ENCODE measurements around the gene YLPM1.

The YLPM1 gene

DNA sequence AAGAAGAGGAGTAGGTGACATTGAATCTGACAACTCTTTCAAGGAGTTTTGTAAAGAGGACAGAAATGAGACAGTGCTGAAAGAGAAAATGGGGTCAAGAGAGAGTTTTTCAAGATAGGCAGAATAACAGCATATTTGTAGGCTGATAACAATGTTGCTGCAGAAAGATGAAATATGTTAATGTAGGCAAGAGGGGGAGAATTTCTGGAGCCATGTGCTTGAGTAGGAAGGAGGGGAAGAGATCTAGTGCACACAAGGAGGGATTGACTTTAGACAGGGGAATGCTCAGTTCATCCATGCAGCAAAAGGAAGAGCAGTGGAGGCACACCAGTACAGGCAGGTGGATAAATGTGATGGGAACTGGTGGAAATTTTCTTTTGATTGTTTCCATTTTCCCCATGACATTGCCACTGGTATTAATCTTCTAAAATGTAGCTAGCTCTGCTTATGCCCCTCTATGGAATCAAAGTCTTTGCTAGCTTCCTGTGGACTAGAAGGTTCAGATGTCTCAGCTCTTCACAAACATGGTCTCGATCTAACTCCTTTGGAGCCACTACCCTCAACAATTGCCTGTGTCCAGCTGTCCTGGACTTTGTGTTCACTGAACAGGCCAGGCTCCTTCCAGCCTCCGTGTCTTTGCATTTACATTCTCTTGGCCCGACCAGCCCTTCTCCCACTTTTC is 103.7 kb downstream of the YLPM1 start:
- TF ChIP-seq, protein P1, sequence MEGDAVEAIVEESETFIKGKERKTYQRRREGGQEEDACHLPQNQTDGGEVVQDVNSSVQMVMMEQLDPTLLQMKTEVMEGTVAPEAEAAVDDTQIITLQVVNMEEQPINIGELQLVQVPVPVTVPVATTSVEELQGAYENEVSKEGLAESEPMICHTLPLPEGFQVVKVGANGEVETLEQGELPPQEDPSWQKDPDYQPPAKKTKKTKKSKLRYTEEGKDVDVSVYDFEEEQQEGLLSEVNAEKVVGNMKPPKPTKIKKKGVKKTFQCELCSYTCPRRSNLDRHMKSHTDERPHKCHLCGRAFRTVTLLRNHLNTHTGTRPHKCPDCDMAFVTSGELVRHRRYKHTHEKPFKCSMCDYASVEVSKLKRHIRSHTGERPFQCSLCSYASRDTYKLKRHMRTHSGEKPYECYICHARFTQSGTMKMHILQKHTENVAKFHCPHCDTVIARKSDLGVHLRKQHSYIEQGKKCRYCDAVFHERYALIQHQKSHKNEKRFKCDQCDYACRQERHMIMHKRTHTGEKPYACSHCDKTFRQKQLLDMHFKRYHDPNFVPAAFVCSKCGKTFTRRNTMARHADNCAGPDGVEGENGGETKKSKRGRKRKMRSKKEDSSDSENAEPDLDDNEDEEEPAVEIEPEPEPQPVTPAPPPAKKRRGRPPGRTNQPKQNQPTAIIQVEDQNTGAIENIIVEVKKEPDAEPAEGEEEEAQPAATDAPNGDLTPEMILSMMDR (IDR thresholded peaks at IDR 0.05; ENCODE audit: insufficient read depth, low read depth, low read length, missing control alignments): no peak
- H3K4me3 ChIP-seq (ENCODE audit: low read length): no peak overlapping the region
- DNase-seq (ENCODE audit: low read depth): no peak

DNA sequence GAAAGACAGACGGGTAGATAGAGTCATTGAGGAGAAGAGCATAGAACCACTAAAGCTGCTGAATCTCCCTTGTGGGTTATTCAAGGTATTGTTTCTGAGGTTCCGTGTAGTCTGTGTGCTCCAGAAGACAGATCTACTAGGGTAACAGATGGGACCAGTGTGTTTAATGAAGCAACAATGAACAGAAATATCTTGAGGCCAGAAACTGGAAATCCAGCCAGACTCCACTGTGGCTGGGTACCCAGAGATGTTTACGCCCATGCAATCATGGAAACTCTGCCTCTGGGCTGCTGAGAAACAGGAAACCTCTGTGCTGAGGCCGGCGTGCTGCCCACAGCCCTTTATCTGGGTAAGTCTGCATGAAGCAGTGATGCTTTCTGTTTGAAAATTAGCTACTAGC is 104.6 kb downstream of the YLPM1 start:
- H3K4me3 ChIP-seq (ENCODE audit: low read length): no peak overlapping the region
- no peak for DNase-seq (ENCODE audit: low read depth)
- TF ChIP-seq, protein P1 (IDR thresholded peaks at IDR 0.05; ENCODE audit: insufficient read depth, low read depth, low read length, missing control alignments): no peak

DNA sequence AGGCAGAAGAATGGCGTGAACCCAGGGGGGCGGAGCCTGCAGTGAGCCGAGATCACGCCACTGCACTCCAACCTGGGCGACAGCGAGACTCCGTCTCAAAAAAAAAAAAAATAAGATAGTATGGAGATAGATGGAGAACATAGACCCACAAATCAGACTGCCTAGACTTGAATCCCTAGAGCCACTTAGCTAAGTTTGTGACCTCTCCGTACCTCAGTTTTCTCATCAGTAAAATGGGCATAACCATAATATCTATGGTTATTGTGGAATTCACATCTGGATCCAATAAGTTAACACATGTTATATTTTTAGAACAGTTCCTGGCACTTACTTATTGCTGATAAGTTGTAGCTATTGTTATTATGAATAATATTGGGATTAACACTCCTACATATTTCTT is 105.6 kb downstream of the YLPM1 start:
- no peak overlapping the region for H3K4me3 ChIP-seq (ENCODE audit: low read length)
- TF ChIP-seq, protein P1 (IDR thresholded peaks at IDR 0.05; ENCODE audit: insufficient read depth, low read depth, low read length, missing control alignments): no peak
- no peak for DNase-seq (ENCODE audit: low read depth)

DNA sequence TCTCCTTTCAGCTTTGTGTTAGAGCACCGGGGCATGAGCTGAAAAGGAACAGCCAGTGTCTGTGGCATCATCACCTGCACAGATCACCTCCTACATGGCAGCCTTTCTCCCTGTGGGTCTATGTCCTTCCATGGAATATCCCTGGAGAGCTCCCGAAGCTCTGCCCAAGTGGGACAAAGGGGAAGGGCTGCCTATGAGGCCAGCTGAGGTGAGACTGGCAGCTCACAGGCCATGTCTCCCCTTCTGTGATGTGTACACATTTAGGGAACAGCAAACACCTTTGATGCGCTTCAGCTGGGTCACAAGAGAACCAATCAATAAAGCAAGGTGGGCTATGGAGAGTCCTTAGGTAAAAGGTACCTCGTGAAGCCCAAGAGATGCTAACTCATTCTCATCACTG is 108.7 kb downstream of the YLPM1 start:
- TF ChIP-seq, protein P1 (IDR thresholded peaks at IDR 0.05; ENCODE audit: insufficient read depth, low read depth, low read length, missing control alignments): no peak

DNA sequence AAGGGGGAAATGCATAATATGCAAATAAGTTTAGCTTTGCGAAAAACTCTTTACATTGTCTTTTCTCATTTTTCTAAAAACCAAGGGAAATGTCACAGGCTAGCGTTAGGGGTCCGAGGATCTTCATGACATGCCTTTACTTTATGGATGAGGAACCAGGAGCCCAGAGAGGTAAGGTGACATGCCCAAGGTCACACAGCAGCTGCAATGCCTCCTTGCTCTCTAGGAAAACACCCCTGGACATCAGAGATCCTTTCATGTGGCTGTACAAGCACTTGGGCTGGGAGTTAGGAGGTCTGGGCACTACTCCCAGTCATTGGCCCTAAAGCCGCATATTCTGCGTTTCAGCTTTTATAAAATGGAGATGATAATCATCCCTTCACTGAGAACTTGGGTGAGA is 112.1 kb downstream of the YLPM1 start:
- no peak for DNase-seq (ENCODE audit: low read depth)
- no peak overlapping the region for H3K4me3 ChIP-seq (ENCODE audit: low read length)
- TF ChIP-seq, protein P1 (IDR thresholded peaks at IDR 0.05; ENCODE audit: insufficient read depth, low read depth, low read length, missing control alignments): no peak

More for the DNA sequence above, 108.7 kb downstream of the YLPM1 start:
- H3K4me3 ChIP-seq (ENCODE audit: low read length): no peak overlapping the region
- no peak for DNase-seq (ENCODE audit: low read depth)

DNA sequence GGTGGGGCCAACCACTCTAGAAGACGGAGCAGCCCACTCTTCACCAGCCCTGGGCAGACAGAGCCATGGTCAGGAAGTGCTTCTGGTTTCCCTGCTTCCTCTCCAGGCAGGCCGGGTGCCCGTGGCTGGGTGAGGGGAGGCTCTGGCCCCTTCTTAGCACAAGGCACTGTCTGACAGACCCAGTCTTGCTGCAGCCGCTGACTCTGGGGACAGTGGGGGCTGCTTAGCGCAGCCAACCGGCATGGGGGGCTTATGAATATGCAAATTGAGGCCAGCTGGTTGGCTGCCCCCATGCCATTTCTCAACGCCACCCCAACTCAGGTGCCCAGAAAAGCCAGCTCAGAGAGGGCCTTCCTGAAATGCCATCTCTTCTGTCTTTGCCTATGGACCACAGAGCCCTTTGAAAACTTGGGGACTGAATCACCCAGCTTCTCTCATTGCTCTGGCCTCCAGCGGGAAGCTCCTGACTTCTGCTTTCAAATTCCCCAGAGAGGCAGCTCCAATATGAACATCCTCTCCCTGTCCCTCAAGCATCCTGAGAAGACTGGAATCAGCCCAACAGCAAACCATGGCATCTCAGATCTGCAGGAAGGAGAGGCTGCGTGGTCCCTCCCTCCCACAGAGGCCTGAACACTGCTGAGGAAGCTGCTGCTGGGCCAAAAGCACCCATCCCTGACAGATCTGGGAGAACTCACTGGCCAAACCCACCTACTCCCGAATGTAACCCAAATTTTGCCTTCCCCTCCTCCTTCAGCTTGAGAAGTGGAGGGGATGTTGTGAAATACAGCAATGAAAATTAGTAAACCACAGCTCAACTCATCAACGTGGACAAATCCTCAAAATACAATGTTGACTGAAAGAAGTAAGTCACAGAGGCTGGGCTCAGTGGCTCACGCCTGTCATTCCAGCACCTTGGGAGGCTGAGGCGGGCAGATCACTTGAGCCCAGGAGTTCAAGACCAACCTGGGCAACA is 113.1 kb downstream of the YLPM1 start, which contains the start of gene PROX2:
Gene PROX2, minus strand, starts transcription at position 205 of the 973 bp plus-strand sequence. CDS start 12,311 bp downstream, outside the sequence.
- TF ChIP-seq, protein P1 (IDR thresholded peaks at IDR 0.05; ENCODE audit: insufficient read depth, low read depth, low read length, missing control alignments): no peak
- H3K4me3 ChIP-seq (ENCODE audit: low read length): no peak within 1 kb of the TSS
- no peak for DNase-seq (ENCODE audit: low read depth)

Data from epithelial cell of esophagus (primary cell).